GM23338 (cell line): ENCODE results near the gene PTRH1.

ENCODE experiments used
- CREB1 ChIP-seq: fragments of 250-450 bp; sonication (Bioruptor Pico); IDR thresholded peaks from 2 replicates; pipeline ENCODE4 v1.5.0; 2020; ENCODE audit warnings: low read depth, mild to moderate bottlenecking, moderate library complexity
- CTCF ChIP-seq, 2 experiments: fragments of 200-600 bp in 1 of 2; sonication (generic) in 1 of 2; conservative IDR thresholded peaks; 2 replicates each; pipeline versions ENCODE4 v1.5.1 to v1.6.1; 2016 to 2017; ENCODE audit warnings: antibody characterized with exemption in 2 of 2, low read depth in 2 of 2, mild to moderate bottlenecking in 2 of 2, moderate library complexity in 1 of 2
- ETS1 ChIP-seq: IDR thresholded peaks from 2 replicates; pipeline ENCODE4 v1.6.1; 2016; ENCODE audit warnings: antibody characterized with exemption
- EZH2 ChIP-seq: fragments of 200-600 bp; sonication (generic); IDR thresholded peaks from one replicate; pipeline ENCODE4 v1.8.0; 2017; ENCODE audit warnings: antibody characterized with exemption, mild to moderate bottlenecking, low read depth; ENCODE audit not compliant: unreplicated experiment
- EZH2phosphoT487 ChIP-seq: fragments of 200-600 bp; sonication (generic); IDR thresholded peaks from one replicate; pipeline ENCODE4 v1.8.1; 2018; ENCODE audit warnings: antibody characterized with exemption; ENCODE audit not compliant: unreplicated experiment
- JUNB ChIP-seq: IDR thresholded peaks from one replicate; pipeline ENCODE4 v1.6.1; 2016; ENCODE audit warnings: antibody characterized with exemption; ENCODE audit not compliant: unreplicated experiment
- NANOG ChIP-seq: IDR thresholded peaks from 2 replicates; pipeline ENCODE4 v1.6.1; 2016; ENCODE audit warnings: antibody characterized with exemption, borderline replicate concordance
- POLR2AphosphoS5 ChIP-seq: IDR thresholded peaks from 2 replicates; pipeline ENCODE4 v1.6.1; 2016; ENCODE audit warnings: antibody characterized with exemption, low read depth
- REST ChIP-seq: IDR thresholded peaks from one replicate; pipeline ENCODE4 v1.6.1; 2018; ENCODE audit warnings: antibody characterized with exemption; ENCODE audit not compliant: unreplicated experiment
- STAT1 ChIP-seq: IDR thresholded peaks from one replicate; pipeline ENCODE4 v1.6.1; 2016; ENCODE audit warnings: antibody characterized with exemption; ENCODE audit not compliant: unreplicated experiment
- ZNF331 ChIP-seq: fragments of 250-450 bp; sonication (Bioruptor Pico); IDR thresholded peaks from 2 replicates; pipeline ENCODE4 v1.5.0; 2020; ENCODE audit warnings: low read depth, mild to moderate bottlenecking, moderate library complexity
- ZNF462 ChIP-seq: fragments of 250-450 bp; sonication (Bioruptor Pico); IDR thresholded peaks from 2 replicates; pipeline ENCODE4 v1.5.0; 2020; ENCODE audit warnings: mild to moderate bottlenecking, moderate library complexity

- TF ChIP-seq CTCF (conservative IDR thresholded peaks at IDR 0.05; ENCODE audit: low read depth in 2 of 2) (no peak), EZH2 (no peak), POLR2AphosphoS5 (no peak), EZH2phosphoT487 (no peak), ETS1 (no peak), JUNB (no peak), REST (no peak), NANOG (no peak), STAT1 (no peak), ZNF331 (CRISPR knock-in tag) (no peak), CREB1 (CRISPR knock-in tag) (no peak), ZNF462 (no peak)
These were observed 13.3 kb upstream of the PTRH1 start for GRCh38 chr9:127728808-127729207.
